SHP77 (cell line): ENCODE results near the gene MAPK12.
A peak's percentile ranks its signal among the peaks of the same experiment; 100 is the strongest.

Source experiments
- DNase-seq, 2 experiments: peaks; one replicate each; lab custom pipeline; 2025; lab: John Stamatoyannopoulos, UW

The MAPK12 gene

DNA sequence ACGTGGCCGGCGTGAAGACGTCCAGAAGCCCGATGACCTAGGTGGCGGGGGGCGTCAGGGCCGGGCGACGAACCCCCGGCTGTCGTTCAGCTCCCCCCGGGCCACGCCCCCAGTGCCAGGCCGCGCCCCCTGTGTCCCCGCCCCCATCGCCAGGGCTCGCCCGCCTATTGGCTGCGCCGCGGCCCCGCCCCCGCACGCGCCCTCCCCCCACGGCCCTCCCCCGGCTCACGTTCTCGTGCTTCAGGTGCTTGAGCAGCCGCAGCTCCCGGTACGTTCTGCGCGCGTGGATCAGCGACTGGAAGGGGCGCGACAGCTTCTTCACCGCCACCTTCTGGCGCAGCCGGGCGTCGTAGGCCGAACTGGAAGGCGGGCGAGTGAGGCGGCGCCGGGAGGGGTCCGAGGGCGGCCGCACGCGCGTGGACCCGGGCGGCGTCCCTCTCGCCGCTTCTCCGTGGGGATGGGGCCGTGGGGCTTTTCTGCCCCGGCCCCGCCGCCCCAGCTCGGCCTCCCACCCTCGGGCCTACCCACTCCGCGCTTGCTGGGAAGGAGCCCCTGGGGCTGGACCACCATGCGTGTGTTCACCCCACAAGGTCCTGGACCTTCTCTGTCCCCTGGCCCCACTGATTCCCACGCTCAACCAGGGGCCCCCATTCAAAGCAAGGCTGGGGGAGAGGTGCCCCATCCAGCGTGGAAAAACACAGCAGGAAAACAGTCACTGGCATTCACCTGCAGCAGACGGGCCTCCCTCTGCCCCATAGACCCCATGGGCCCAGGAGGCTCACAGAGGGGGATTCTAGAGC lies 6.3 kb upstream of the MAPK12 start:
- no peak for DNase-seq

DNA sequence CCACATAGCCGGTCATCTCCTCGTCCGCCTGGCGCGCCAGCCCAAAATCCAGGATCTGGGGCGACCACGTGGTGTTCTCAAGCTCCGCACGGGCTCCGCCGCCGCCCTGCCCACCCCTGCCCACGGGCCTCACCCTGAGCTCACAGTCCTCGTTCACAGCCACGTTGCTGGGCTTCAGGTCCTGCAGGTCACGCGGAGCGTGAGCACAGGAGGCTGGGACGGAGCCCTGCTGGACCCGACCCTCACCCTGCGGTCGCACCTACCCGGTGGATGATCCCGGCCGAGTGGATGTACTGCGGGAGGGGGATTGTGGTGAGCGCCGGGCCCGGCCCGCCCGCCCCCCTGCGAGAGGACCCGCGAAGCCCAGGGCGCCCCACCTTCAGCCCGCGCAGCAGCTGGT lies 5.5 kb upstream of the MAPK12 start:
- DNase-seq, result no peak

DNA sequence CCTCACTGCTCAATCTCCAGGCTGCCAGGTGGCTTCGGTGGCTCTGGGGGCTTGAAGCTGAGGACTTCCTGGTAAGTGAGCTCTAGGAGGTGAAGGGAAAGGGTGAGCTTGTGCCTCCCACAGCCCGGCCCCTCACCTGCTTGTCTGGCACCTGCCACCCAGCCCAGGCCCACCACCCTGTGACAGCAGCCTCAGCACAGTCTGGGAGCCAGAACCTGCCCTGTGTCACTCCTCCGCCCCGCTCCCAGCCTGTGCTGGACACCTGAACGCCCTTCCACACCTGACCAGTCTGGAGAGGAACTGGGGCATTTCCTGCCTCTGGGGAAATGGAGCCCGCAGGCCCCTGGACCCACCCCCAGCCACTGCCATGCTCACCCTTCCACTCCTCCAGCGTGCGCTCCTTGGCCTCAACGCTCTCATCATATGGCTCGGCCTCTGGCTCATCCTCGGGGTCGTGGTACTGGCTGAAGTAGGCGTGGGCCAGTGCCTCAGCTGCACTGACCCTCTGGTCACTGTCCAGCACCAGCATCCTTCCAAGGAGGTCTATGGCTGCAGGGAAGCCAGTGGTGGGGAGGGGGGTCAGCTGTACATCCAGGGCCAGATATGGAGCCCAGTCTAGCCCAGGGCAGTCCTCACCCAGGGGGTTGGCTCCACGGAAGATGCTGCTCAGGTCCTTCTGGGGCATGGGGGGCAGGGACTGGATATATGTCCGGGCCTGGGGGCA lies 3.6 kb upstream of the MAPK12 start:
- DNase-seq, result no peak

DNA sequence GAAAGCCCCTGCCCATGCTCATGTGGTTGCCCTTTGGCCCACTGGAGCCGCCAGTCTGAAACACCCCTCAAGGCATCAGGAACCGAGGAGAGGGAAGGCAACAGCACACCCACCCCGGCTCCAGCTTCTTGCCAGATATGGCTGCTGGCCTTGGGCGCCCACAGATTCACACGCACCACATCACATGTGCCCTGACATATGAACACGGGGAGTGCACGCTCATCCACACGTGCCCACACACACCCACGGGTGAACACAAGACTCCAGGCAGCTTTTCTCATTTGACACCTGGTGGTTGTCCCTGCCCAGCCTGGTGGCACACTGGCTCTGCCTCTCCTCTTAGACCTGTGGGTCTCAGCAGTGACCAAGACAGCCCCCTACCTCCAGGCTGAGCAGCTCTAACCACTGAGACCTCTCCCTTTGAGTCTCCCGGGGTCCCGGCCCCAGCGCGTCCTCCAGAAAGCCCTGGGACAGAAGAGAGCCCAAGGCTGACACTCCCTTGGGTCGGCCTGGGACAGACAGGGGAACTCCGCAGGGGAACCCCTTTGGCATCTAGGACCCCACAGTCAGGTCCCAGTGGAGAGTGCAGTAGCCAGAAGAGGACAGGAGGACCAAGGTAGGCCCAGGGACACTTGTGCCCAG lies 2.7 kb upstream of the MAPK12 start:
- DNase-seq, result no peak

DNA sequence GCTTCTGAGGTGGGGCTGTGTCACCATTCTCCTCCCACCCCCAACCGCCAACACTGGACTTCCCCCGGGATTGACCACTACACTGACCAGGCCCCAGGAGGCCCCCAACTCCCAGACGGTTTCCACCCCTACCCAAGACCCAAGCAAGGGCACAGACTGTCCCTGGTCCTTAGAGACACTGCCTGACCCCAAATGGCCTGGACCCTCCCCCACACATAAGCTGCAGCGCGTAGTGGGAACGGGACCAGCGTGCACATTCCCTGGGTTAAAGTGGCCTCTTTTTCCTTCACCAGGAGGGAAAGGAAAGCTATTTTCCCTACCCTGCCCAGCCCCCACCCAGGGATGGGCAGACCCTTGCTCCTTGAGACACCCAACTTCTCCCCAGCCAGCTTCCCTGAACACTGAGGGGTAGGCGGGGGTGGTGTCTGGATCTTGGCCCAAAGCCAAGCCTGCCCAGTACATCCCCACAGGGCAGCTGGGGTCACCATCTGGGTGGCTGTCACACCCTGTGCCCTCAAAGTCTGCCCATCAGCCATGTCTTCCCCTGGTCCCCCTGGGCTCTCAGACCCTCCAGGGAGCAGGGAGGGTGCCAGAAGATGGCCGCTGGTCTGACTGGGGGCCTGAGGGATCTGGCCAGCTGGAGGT lies 1.6 kb upstream of the MAPK12 start:
- no peak for DNase-seq

DNA sequence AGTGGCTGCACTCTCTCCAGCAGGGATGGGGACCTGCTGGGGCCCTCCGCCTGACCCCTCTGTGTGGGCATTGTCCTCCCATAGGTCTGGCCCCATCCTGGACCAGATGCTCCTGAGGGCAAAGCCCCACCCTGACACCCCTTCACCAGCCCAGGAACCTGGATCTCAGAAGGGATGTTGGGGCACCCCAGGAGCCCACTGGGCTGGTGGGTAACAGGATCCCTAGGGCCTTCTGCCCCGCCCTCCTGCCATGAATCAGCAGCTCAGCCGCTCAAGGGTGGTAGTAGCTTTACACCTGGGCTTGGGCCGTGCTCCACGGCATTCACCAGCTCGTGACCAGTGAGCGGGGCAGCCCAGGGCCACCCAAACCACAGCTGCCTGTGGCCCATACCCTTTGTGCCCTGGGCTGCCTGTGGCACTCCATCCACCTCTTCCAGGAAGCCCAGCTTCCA lies 1.0 kb upstream of the MAPK12 start:
- DNase-seq, result peak in 1 of 2 experiments; percentile 35

DNA sequence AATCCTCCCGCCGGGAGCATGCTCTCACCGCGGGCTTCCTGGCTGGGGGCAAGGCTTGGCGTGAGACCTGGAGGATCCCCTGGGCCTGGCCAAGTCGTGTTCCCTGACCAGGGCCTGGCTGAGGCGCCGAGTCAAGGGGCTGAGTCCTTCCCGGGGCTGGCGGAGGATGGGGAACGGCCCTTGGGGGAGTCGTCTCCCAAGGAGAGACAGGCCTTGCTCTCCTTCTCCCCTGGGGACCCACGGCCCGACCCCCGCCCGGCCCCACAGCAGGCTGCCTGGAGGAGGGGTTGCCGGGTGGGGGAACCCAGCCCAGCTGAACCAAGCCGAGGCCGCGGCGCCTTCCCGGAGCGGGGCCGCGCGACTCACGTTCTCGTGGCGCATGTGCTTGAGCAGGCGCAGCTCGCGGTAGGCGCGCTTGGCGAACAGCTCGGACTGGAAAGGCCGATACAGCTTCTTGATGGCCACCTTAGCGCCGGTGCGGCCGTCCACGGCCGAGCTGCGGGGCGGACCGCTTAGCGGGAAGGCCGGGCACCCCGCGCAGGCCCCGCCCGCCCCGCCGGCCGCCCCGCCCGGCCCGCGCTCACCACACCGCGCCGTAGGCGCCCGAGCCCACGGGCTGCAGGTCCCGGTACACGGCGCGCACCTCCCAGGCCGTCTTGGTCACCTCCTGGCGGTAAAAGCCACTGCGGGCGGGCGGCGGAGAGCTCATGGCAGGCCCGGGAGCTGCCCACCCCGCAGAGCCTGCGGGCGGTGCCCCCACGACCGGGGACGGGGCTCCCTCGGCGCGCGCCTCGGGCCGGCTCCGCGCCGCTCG lies 475 bp downstream of the MAPK12 start:
- DNase-seq, result peak in 1 of 2 experiments; percentile 52

DNA sequence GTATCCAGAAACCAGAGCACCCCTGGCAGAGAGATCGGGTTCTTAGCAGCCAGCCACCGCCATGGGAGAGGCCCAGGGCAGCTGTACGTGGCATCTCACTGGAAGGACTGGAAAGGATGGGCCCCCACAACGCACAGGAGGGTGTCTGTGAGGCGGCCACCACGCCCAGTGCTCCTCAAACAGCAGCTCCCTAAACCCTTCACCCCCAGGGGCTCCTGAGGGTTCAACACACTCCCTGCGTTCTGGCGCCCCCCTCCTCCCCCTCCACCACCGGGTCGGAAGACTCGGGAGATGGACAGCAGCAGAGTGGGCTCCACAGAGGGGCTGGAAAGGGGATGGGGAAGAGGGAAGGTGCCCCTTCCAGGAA lies 1.1 kb downstream of the MAPK12 start:
- DNase-seq, result no peak

DNA sequence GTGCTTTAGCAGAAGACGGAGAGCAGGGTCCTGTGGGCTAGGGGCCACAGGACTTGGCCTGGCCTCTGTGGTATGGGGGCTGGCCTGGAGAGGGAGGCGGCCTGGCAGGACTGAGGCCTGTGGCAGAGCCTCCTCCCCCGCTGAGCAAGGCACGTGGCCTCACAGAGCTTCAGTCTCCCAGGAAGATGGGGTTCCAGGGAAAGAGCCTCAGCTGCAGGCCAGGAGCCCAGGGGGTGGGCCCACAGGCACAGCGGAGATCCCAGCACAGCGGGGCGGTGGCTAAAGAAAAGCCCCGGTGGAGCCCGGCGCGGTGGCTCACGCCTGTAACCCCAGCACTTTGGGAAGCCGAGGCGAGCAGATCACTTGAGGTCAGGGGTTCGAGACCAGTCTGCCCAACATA lies 2.2 kb downstream of the MAPK12 start:
- DNase-seq, result no peak

DNA sequence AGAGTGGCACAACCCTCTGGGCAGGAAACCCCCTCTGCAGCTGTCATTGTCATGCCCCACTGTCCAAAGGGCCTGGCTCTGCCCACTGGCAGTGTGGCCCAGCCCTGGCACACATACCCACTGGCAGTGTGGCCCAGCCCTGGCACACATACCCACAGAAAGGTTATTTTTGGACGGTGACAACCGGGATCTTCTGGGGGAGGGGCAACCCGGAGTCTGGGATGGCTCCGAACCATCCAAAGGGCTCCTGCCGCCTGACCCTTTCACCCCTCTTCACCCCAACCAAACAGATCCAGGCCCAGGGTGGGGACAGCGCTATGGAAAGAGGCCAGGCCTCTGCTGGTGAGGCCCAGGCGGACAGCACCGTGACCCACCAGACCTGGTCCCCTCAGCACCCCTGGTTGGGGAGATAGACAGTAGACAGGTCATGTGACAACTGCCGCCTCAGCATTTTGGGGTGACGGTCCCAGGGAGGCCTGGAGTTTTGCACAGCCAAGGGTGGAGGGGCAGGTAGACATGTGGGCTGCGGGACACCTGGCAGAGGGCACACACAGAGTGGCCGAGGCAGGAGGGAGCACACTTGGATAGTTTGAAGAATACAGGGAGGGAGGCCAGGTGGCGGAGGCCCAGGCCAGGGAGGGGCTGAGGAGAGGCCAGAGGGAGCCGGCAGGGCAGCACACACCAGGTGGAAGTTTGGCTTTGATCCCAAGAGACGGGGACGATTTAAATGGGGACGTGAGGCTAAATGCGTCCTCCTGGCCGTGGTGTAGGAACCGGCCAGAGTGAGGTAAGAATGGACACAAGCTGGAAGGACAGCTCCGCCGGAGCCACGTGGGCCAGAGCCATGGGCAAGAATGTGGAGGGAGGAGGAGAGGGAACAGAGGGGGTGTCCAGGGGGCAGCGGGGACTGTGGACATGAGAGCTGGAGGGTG lies 2.9 kb downstream of the MAPK12 start:
- DNase-seq, result no peak

DNA sequence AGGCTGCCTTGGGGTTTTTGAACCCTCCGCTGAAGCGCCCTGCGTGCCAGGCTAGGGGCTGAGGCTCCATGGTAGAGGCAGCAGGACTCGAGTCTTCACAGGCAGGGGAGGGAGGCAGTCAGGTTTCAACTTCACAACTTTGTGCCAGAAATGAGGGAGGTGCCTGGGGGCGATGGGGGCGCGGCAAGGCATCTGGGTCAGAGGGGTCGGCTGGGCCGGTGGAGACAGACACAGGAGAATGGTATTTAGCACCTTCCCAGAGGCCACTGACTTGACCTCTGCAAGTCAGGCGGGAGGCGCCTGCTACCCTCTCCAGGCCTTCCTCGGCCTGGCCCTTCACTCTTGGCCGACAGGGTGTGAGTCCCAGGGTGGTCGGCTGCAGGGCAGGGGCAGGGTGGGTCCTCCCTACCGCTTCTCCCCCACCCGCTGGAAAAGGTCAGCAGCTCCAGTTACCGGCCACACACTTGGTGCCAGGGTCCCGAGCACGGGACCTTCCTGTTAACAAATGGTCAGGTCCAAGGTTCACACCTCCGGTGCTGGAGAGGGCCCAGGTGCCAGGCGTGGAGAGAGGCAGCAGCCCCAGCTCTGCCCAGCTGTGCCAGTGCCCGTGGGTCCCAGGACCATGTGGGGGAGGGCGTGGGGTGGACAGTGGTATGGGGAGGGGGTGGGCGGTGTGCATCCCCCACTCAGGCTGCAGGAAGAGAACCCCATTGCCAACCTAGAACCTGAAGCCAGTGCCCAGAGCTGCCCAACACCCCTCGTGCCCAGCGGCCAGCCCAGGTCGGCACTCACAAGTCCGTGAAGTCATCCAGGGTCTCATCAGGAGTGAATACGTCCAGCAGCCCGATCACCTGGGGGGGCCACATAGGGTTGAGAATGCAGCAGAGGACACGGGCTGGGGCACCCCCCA lies 3.8 kb downstream of the MAPK12 start:
- DNase-seq, result no peak

DNA sequence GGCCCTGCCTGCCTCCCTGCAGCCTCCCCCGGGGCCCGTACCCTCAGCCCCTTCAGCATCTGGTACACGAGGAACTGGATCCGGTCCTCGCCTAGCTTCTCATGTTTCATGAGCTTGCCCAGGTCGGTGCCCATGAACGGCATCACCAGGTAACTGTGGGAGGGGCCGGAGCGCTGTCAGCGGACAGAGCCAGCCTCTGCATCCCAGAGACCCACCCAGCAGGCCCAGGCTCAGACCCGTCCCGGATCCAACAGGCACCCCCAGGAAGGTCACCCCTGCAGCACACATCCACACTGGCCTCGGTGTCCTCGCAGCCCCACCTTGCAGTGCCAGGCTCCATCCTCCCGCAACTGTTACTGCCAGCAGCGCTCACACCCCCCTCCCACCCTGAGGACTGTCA lies 4.4 kb downstream of the MAPK12 start:
- no peak for DNase-seq

DNA sequence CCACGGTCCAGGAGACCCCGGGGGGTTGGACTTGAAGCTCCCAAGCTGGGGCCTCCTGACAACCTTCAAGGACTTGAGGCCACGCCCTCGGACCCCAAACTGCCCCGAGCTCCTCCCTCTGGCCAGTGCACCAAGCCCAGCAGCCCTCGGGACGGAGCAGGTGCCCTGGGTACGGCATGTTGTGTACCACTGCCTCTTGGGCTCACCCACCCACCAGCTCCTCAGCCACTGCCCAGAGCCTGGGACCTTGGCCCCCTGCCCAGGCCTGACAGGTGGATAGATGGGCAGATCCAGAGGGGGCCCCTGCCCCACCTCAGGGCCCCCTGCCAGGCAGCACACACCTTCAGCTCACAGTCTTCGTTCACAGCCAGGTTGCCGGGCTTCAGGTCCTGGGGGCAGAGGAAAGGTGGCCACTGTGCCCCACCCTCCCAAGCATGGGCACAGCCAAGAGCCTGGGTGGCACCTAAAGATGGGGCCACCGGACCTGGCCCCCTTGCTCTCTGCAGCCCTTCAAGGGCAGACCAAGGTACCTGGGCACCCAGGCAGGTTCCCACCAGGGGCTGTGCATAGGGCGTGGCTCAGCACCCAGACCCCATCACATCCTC lies 5.1 kb downstream of the MAPK12 start:
- DNase-seq, result no peak

DNA sequence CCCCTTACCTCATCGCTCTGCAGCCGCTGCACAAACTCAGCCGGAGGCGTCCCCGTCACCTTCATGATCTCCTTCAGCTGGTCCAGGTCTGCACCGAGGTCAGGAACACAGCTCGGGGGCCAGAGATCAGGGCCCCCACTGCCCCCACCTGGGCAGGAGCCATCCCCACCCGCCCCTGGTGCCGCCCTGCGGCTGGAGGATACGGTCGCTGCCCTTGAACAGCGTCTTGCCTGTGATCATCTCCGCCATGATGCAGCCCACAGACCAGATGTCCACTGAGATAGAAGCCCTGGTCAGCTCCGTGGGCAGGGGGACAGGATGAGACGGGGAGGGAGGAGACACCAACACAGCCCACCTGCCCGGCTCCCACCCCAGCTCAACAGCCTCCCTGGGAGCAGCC lies 5.9 kb downstream of the MAPK12 start:
- no peak for DNase-seq

DNA sequence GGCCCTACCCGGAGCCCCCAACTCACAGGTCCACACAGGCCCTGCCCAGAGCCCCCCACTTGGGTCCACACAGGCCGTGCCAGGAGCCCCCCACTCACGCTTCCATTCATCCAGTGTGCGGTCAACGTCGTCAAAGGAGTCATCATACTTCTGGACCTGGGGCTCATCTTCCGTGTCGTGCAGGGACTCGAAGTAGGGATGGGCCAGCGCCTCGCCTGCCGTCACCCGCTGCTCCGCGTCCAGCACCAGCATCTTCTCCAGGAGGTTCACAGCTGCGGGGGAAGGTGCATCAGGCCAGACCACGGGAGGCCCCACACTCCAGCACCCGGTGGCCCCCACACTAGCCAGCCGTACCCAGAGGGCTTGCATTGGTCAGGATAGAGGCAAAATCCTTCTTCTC lies 6.4 kb downstream of the MAPK12 start:
- DNase-seq, result no peak

DNA sequence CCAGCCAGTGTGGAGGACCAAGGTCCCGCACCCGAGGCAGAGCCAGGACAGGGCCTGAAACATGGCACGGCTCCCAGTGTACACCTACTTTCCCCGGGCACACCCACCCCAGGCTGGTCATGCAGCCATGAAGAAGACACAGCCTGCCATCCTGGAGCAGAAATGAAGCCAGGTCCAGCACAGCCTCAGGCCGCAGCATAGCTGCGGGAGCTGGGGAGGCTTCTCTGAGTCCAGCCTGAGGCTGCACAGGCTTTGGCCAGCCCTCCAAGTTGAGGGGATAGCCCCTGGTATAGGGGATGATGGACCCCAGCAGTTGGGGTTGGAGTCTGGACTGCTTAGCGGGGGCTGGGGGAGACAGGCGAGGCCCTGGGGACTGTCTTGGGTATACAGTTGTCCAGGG lies 7.5 kb downstream of the MAPK12 start:
- no peak for DNase-seq

DNA sequence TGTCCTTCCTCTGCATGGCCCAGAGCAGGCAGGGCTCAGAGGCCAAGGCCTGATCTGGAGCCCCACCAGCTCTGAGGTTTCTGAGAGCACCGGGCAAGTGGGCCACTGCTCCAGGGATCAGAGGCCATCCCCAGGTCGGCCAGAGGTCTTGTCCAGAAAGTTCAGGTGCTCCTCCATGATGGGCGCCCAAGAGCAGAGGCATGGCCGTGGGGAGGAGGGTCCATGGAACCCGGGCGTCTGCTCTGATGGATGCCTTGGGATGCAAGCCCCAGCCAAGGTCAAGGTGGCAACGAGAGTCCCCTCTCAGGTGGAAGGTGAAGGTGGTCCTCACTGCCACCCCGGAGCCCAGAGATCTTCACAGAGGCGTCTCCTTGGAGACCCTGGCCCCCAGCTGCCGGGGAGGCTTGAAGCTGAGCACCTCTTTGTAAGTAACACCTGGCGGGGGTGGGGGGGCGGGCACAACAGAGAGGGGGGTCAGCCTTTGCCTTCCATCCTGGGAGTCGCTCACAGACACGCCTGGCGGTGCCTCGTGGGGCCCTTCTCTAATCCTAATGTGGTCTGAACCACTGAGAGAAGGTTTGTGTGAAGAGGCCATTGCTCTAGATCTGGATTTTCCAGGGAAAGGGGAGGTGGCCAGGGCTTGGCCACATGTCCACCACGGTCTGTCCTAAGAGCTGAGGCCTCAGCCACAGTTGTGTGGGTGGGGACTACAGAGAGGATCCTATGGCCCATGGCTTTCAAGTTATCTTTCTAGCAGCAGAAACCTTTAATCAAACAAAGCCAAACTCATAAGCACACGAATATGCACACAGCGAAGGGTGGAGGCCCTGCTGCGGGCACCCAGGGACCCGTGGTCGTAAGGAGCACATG lies 8.2 kb downstream of the MAPK12 start:
- no peak for DNase-seq
